Muscle layer of duodenum (tissue), 2 donors: Measurements from ENCODE around the gene AFF3.

Source experiments
- H3K27ac ChIP-seq: one replicate; pipeline ENCODE4 v1.7.0; 2013; ENCODE audit warnings: mild to moderate bottlenecking, low read length
- H3K27me3 ChIP-seq: one replicate; pipeline ENCODE4 v1.7.0; 2013; ENCODE audit warnings: low read depth, mild to moderate bottlenecking, control low read depth, low read length
- H3K36me3 ChIP-seq, 2 donors: one replicate each; pipeline ENCODE4 v1.7.0; 2013; ENCODE audit warnings: low read length in 2 of 2, control low read depth in 1 of 2, mild to moderate bottlenecking in 1 of 2; ENCODE audit not compliant: insufficient read depth in 2 of 2, control insufficient read depth in 1 of 2
- H3K4me1 ChIP-seq, 2 donors: one replicate each; pipeline ENCODE4 v1.7.0; 2013; ENCODE audit warnings: low read length in 2 of 2, mild to moderate bottlenecking in 2 of 2, control low read depth in 1 of 2, moderate library complexity in 1 of 2; ENCODE audit not compliant: insufficient read depth in 2 of 2, control insufficient read depth in 1 of 2
- H3K4me3 ChIP-seq, 2 donors: one replicate each; pipeline ENCODE4 v1.7.0; 2013; ENCODE audit warnings: low read length in 2 of 2, low read depth in 1 of 2, mild to moderate bottlenecking in 1 of 2
- H3K9me3 ChIP-seq, 2 donors: one replicate each; pipeline ENCODE4 v1.7.0; 2013; ENCODE audit warnings: low read length in 2 of 2, control low read depth in 1 of 2, mild to moderate bottlenecking in 1 of 2; ENCODE audit not compliant: control insufficient read depth in 1 of 2
- donor health status: healthy.

The AFF3 gene

DNA sequence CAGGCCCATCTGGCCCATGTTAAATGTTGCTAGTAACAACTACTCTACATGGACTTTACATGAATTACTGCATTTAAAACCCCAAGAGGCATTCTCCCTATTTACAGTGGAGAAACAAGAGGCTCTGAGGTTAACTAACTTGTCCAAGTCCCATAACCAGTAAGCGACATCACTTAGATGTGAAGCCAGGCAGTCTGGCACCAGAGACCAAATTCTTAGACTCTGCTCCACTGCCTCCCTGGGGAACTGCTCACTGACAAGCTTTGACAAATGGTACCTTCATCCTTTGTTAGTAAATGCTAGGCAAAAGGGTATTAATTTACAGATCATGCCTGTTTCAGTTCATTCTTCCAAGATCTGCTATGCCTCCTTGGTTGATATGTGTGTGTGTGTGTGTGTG is 124.8 kb downstream of the AFF3 start:
- no peaks in the 10 kb centered on the region for H3K4me1 ChIP-seq
- H3K36me3 ChIP-seq, result no peaks in the 10 kb centered on the region
- no peaks in the 10 kb centered on the region for H3K27me3 ChIP-seq
- H3K27ac ChIP-seq, result no peak overlapping the region
- no peaks in the 10 kb centered on the region for H3K9me3 ChIP-seq
- no peak overlapping the region for H3K4me3 ChIP-seq

DNA sequence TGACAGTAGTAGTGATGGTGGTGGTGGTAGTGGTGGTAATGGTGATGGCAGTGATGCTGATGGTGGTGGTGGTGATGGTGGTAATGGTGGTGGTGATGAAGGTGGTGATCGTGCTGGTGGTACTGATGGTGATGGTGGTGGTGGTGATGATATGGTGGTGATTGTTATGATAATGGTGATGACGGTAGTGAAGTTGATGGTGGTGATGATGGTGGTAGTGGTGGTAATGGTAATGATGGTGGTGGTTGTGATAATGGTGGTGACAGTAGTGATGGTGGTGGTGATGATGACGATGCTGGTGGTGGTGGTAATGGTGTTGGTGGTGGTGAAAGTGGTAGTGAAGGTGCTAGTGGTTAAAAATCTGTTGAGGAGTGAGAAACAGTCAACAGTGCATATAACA is 125.6 kb downstream of the AFF3 start:
- Histone ChIP-seq H3K27ac (no peak overlapping the region), H3K9me3 (no peaks in the 10 kb centered on the region), H3K4me1 (no peaks in the 10 kb centered on the region), H3K4me3 (no peak overlapping the region), H3K36me3 (no peaks in the 10 kb centered on the region), H3K27me3 (no peaks in the 10 kb centered on the region)

DNA sequence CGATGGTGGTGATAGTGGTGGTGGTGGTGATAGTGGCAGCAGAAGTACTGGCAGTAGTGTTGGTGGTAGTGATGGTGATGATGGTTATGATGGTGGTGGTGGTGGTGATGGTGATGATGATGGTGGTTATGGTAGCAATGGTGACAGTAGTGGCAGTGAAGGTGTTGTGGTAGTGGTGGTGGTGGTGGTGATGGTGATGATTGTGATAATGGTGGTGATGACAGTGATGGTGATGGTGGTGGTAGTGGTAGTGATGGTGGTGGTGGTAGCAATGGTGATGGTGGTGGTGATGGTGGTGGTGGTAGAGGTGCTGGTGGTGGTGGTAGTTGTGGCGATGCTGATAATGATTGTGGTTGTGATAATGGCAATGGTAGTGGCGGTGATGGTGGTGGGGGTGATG is 126.5 kb downstream of the AFF3 start:
- H3K4me3 ChIP-seq, result no peak overlapping the region
- H3K4me1 ChIP-seq, result peaks cover 0 to 3% of the 10 kb centered on the region in 2 donors

GRCh38 chr2:100013892-100014677 is 128.3 kb downstream of the AFF3 start:
- Histone ChIP-seq H3K27me3 (no peaks in the 10 kb centered on the region), H3K4me1 (peaks cover 5 to 10% of the 10 kb centered on the region in 2 donors), H3K4me3 (no peak overlapping the region), H3K9me3 (no peaks in the 10 kb centered on the region), H3K36me3 (no peaks in the 10 kb centered on the region), H3K27ac (no peak overlapping the region)

More for the DNA sequence above, 126.5 kb downstream of the AFF3 start:
- no peaks in the 10 kb centered on the region for H3K36me3 ChIP-seq
- H3K27me3 ChIP-seq, result no peaks in the 10 kb centered on the region
- no peaks in the 10 kb centered on the region for H3K9me3 ChIP-seq
- no peak overlapping the region for H3K27ac ChIP-seq

DNA sequence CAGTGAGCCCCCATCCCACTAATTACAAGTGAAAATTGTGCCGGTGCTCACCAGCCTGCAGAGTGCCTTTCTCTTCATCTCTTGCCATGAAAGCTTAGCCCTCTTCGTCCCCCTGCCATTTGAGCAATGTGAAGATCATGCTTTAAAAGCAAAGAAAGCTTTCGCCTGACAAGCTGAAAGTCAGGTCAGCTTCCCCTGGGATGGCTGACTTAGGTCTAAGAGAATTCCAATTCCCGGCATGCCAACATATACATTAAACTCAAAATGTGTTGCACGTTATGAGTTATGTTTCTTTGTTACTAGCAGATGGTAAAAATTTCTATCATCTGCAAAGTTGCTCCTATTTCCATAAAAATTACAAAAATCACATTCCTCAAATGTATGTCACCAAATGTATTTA is 129.8 kb downstream of the AFF3 start:
- no peak overlapping the region for H3K4me3 ChIP-seq
- no peaks in the 10 kb centered on the region for H3K9me3 ChIP-seq
- no peak overlapping the region for H3K27ac ChIP-seq
- peaks cover 5 to 10% of the 10 kb centered on the region in 2 donors for H3K4me1 ChIP-seq
- H3K27me3 ChIP-seq, result no peaks in the 10 kb centered on the region
- H3K36me3 ChIP-seq, result no peaks in the 10 kb centered on the region

- H3K27ac ChIP-seq, result no peak overlapping the region
- H3K4me1 ChIP-seq, result peaks cover 5 to 10% of the 10 kb centered on the region in 2 donors
- no peaks in the 10 kb centered on the region for H3K9me3 ChIP-seq
- H3K4me3 ChIP-seq, result no peak overlapping the region
- H3K27me3 ChIP-seq, result no peaks in the 10 kb centered on the region
- peaks cover 0 to 8% of the 10 kb centered on the region in 2 donors for H3K36me3 ChIP-seq
These were observed 131.1 kb downstream of the AFF3 start for GRCh38 chr2:100011272-100011731.

- Histone ChIP-seq H3K27me3 (no peaks in the 10 kb centered on the region), H3K36me3 (peaks cover 0 to 8% of the 10 kb centered on the region in 2 donors), H3K27ac (no peak overlapping the region), H3K4me1 (peaks cover 5 to 10% of the 10 kb centered on the region in 2 donors), H3K4me3 (no peak overlapping the region), H3K9me3 (no peaks in the 10 kb centered on the region)
These were observed 131.8 kb downstream of the AFF3 start for GRCh38 chr2:100010606-100011005.

DNA sequence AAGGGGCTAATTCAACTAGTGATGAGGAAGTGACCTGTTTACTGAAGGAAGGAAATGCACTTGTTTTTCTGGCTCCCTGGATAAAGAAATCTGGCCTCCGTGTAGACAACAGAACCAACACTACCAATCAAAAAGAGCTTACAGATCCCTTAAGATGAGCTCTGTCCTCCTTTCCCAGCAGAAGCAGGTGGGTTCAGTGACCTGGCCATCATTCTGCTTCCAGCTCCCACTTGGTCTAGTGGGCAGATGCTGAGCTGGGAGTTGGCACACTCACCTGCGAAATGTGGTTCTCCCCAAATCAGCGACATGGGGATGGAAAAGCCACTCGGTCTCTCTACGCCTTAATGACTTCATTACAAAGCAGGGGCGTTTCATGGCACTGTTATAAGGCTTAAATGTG is 132.6 kb downstream of the AFF3 start:
- Histone ChIP-seq H3K27me3 (no peaks in the 10 kb centered on the region), H3K27ac (no peak overlapping the region), H3K4me1 (peaks cover 5 to 10% of the 10 kb centered on the region in 2 donors), H3K36me3 (peaks cover 0 to 8% of the 10 kb centered on the region in 2 donors), H3K9me3 (no peaks in the 10 kb centered on the region), H3K4me3 (no peak overlapping the region)

DNA sequence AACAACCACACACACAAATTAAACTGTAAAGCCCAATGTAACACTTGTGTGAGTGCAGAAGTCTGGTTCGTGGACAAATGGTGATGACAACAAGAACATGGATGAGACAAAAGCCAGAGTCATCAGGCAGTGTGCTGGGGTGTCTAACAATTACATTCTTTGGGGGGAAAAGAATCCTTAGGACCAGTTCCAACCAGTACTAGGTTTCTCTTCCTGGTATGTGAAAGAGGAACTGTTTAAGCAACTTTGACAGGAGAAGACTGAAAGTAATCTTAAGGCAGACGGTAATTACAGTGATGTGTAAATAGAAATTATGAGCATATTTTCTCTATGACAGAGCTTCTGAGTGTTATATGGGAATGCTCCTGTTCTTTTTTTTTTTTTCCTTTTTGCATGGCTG is 133.4 kb downstream of the AFF3 start:
- Histone ChIP-seq H3K27ac (no peak overlapping the region), H3K9me3 (no peaks in the 10 kb centered on the region), H3K4me3 (no peak overlapping the region), H3K4me1 (peaks cover 5 to 10% of the 10 kb centered on the region in 2 donors), H3K36me3 (peaks cover 0 to 8% of the 10 kb centered on the region in 2 donors), H3K27me3 (no peaks in the 10 kb centered on the region)

- Histone ChIP-seq H3K4me3 (no peak overlapping the region), H3K4me1 (peaks cover 5 to 10% of the 10 kb centered on the region in 2 donors), H3K36me3 (peaks cover 0 to 8% of the 10 kb centered on the region in 2 donors), H3K27me3 (no peaks in the 10 kb centered on the region), H3K27ac (no peak overlapping the region), H3K9me3 (no peaks in the 10 kb centered on the region)
These were observed 135.9 kb downstream of the AFF3 start for GRCh38 chr2:100006516-100006915.

GRCh38 chr2:100004959-100005387 is 137.4 kb downstream of the AFF3 start:
- Histone ChIP-seq H3K4me3 (no peak overlapping the region), H3K36me3 (peaks cover 0 to 8% of the 10 kb centered on the region in 2 donors), H3K4me1 (peaks cover 5 to 7% of the 10 kb centered on the region in 2 donors), H3K27me3 (no peaks in the 10 kb centered on the region), H3K27ac (no peak overlapping the region), H3K9me3 (no peaks in the 10 kb centered on the region)
